Measurements from ENCODE around the gene CFAP100. TPM values are rescaled to one million over a fixed set of nuclear protein-coding genes. Genes with fewer than 3 reads are reported as not detected.

CFAP100 gene
- total RNA-seq, 1 donor from 2014 or later: not detected

- Histone ChIP-seq H3K4me1 (peaks cover 18% of the 10 kb centered on the region), H2AFZ (replicated peaks) (no peak overlapping the region), H3K9ac (no peak overlapping the region), H3K27ac (no peak overlapping the region), H4K20me1 (ENCODE audit: low read depth) (no peaks in the 10 kb centered on the region), H3K79me2 (ENCODE audit: low read depth) (no peaks in the 10 kb centered on the region), H3K36me3 (no peaks in the 10 kb centered on the region), H3F3A (ENCODE audit: low read depth) (no peaks in the 10 kb centered on the region), H3K4me2 (no peak overlapping the region), H3K9me3 (ENCODE audit: low read depth) (no peaks in the 10 kb centered on the region), H3K4me3 (no peak overlapping the region), H3K27me3 (no peaks in the 10 kb centered on the region)
- Mint-ChIP-seq H3K4me3 (no peak overlapping the region), H3K4me1 (peaks cover 28% of the 10 kb centered on the region), H3K27ac (no peak overlapping the region), H3K27me3 (ENCODE audit: insufficient read depth, low read depth) (peaks cover 7% of the 10 kb centered on the region), H3K9me3 (no peaks in the 10 kb centered on the region), H3K36me3 (peaks cover 6% of the 10 kb centered on the region)
- DNase-seq (ENCODE audit: low spot score): no peak
- TF ChIP-seq EZH2 (IDR thresholded peaks at IDR 0.05) (no peak), CTCF (IDR thresholded peaks at IDR 0.05) (no peak), EZH2phosphoT487 (IDR thresholded peaks at IDR 0.05) (no peak)
These were observed 43.5 kb downstream of the CFAP100 start for GRCh38 chr3:126438186-126438585.

- Histone ChIP-seq H2AFZ (replicated peaks) (no peak overlapping the region), H3K36me3 (no peaks in the 10 kb centered on the region), H3K79me2 (ENCODE audit: low read depth) (no peaks in the 10 kb centered on the region), H3K4me2 (no peak overlapping the region), H4K20me1 (ENCODE audit: low read depth) (no peaks in the 10 kb centered on the region), H3K27ac (no peak overlapping the region), H3F3A (ENCODE audit: low read depth) (no peaks in the 10 kb centered on the region), H3K9ac (no peak overlapping the region), H3K9me3 (ENCODE audit: low read depth) (no peaks in the 10 kb centered on the region), H3K4me3 (no peak overlapping the region), H3K4me1 (peaks cover 18% of the 10 kb centered on the region), H3K27me3 (no peaks in the 10 kb centered on the region)
- Mint-ChIP-seq H3K9me3 (no peaks in the 10 kb centered on the region), H3K4me3 (no peak overlapping the region), H3K27ac (no peak overlapping the region), H3K36me3 (peaks cover 5% of the 10 kb centered on the region), H3K4me1 (peaks cover 28% of the 10 kb centered on the region), H3K27me3 (ENCODE audit: insufficient read depth, low read depth) (peaks cover 7% of the 10 kb centered on the region)
- no peak for DNase-seq (ENCODE audit: low spot score)
- TF ChIP-seq CTCF (IDR thresholded peaks at IDR 0.05) (no peak), EZH2phosphoT487 (IDR thresholded peaks at IDR 0.05) (no peak), EZH2 (IDR thresholded peaks at IDR 0.05) (no peak)
These were observed 44.0 kb downstream of the CFAP100 start for GRCh38 chr3:126438746-126439145.

- DNase-seq (ENCODE audit: low spot score): no peak
- Mint-ChIP-seq H3K36me3 (peaks cover 5% of the 10 kb centered on the region), H3K9me3 (no peaks in the 10 kb centered on the region), H3K4me1 (peaks cover 27% of the 10 kb centered on the region), H3K4me3 (peak overlapping the region; percentile 55), H3K27me3 (ENCODE audit: insufficient read depth, low read depth) (peaks cover 7% of the 10 kb centered on the region), H3K27ac (peak overlapping the region; percentile 86)
- peaks cover 18% of the 10 kb centered on the region for H3K4me1 ChIP-seq
- H3K9me3 ChIP-seq (ENCODE audit: low read depth): no peaks in the 10 kb centered on the region
- H3K9ac ChIP-seq: no peak overlapping the region
- no peaks in the 10 kb centered on the region for H3F3A ChIP-seq (ENCODE audit: low read depth)
- no peak overlapping the region for H3K4me3 ChIP-seq
- H3K27me3 ChIP-seq: no peaks in the 10 kb centered on the region
- no peak overlapping the region for H2AFZ ChIP-seq (replicated peaks)
- H4K20me1 ChIP-seq (ENCODE audit: low read depth): no peaks in the 10 kb centered on the region
- no peaks in the 10 kb centered on the region for H3K79me2 ChIP-seq (ENCODE audit: low read depth)
- TF ChIP-seq CTCF (IDR thresholded peaks at IDR 0.05): no peak
- TF ChIP-seq EZH2phosphoT487 (IDR thresholded peaks at IDR 0.05): no peak
- no peak for TF ChIP-seq EZH2 (IDR thresholded peaks at IDR 0.05)
- no peak overlapping the region for H3K4me2 ChIP-seq
- H3K27ac ChIP-seq: peak overlapping the region; percentile 58
- no peaks in the 10 kb centered on the region for H3K36me3 ChIP-seq
These were observed 44.7 kb downstream of the CFAP100 start for GRCh38 chr3:126439346-126439967.

Data from neural progenitor cell (in vitro differentiated cells).